Vagina (tissue), 2 donors: ENCODE data around the gene TGFBR2. TPM values are rescaled to one million over a fixed set of nuclear protein-coding genes. Genes with fewer than 3 reads are reported as not detected.
"Not testable (repeated sequence)": the region's sequence is repeated elsewhere in the genome, so short reads cannot be mapped to it uniquely, and the experiment has no call there.

Experiments used
- DNase-seq, 2 donors: peaks; one replicate each; pipeline ENCODE4 v3.0.0-alpha.2; 2017; ENCODE audit errors: extremely low spot score in 2 of 2
- H3K27ac ChIP-seq: fragments of 200-600 bp; sonication (generic); one replicate; pipeline ENCODE4 v1.5.1; 2019
- H3K27me3 ChIP-seq: fragments of 200-600 bp; sonication (generic); one replicate; pipeline ENCODE4 v1.5.1; 2019
- H3K36me3 ChIP-seq, 2 donors: fragments of 200-600 bp; sonication (generic); one replicate each; pipeline ENCODE4 v1.5.1; 2017 to 2019
- H3K4me1 ChIP-seq: fragments of 200-600 bp; sonication (generic); one replicate; pipeline ENCODE4 v1.5.1; 2019
- H3K4me3 ChIP-seq, 2 donors: fragments of 200-600 bp; sonication (generic); 1 replicate in 1 of 2; 2 replicates in 1 of 2; pipeline ENCODE4 v1.5.1; 2016 to 2019
- H3K9me3 ChIP-seq: fragments of 200-600 bp; sonication (generic); one replicate; pipeline ENCODE4 v1.5.1; 2019
- POLR2A ChIP-seq, 2 donors: fragments of 450-650 bp; IDR thresholded peaks; one replicate each; pipeline ENCODE4 v1.6.1; 2017; ENCODE audit warnings: antibody characterized with exemption in 2 of 2, mild to moderate bottlenecking in 2 of 2, moderate library complexity in 2 of 2
- POLR2AphosphoS5 ChIP-seq, 2 donors: sonication (generic); formaldehyde crosslinking; IDR thresholded peaks; one replicate each; pipeline ENCODE4 v1.9.0; 2017; ENCODE audit warnings: antibody characterized with exemption in 2 of 2, mild to moderate bottlenecking in 2 of 2, low read depth in 1 of 2; ENCODE audit not compliant: insufficient read depth in 1 of 2
- intact Hi-C: fragments of 100-400 bp; cut with DNase I; formaldehyde crosslinking; loops from one replicate; pipeline ENCODE4 v1.15.1; 2023
- total RNA-seq: library from RNA; depleted of rRNA; stranded (reverse); fragments of >200 nt; gene quantifications from one replicate; pipeline ENCODE4 v1.2.3, GENCODE V29; 2016
- TF ChIP-seq, protein P1 (sequence below), 3 experiments: fragments of 450-650 bp in 2 of 3; fragments of 200-600 bp in 1 of 3; sonication (generic) in 1 of 3; IDR thresholded peaks; one replicate each; pipeline ENCODE4 v1.5.1; 2017 to 2019; ENCODE audit warnings: antibody characterized with exemption in 3 of 3, mild to moderate bottlenecking in 2 of 3, moderate library complexity in 2 of 3

Gene TGFBR2
- total RNA-seq, 1 donor from 2014 or later: 176 TPM

DNA sequence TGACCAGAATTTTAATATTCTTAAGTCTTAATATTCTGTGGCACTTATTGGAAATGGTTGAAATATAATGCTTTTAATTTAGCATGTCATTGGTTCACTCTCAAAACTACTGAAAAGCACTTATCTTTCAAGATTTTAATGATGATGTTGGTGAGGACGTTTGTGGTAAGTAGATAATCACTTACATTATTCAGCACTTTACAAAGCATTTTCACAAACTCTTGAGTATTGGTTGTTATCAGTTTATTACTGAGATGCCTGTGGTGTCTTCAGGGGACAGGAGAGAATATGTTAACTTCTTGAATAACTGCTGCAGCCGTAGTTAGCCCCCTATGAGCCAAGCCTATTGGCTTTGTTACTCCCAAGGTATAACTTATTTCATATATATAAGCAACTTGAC lies 15.2 kb downstream of the TGFBR2 start:
- Histone ChIP-seq H3K4me3 (no peak overlapping the region), H3K4me1 (peaks cover 87% of the 10 kb centered on the region), H3K27me3 (no peaks in the 10 kb centered on the region), H3K36me3 (no peaks in the 10 kb centered on the region), H3K27ac (peak overlapping the region; percentile 23), H3K9me3 (no peaks in the 10 kb centered on the region)
- DNase-seq: no peak
- TF ChIP-seq, protein P1, sequence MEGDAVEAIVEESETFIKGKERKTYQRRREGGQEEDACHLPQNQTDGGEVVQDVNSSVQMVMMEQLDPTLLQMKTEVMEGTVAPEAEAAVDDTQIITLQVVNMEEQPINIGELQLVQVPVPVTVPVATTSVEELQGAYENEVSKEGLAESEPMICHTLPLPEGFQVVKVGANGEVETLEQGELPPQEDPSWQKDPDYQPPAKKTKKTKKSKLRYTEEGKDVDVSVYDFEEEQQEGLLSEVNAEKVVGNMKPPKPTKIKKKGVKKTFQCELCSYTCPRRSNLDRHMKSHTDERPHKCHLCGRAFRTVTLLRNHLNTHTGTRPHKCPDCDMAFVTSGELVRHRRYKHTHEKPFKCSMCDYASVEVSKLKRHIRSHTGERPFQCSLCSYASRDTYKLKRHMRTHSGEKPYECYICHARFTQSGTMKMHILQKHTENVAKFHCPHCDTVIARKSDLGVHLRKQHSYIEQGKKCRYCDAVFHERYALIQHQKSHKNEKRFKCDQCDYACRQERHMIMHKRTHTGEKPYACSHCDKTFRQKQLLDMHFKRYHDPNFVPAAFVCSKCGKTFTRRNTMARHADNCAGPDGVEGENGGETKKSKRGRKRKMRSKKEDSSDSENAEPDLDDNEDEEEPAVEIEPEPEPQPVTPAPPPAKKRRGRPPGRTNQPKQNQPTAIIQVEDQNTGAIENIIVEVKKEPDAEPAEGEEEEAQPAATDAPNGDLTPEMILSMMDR (IDR thresholded peaks at IDR 0.05): no peak
- TF ChIP-seq POLR2AphosphoS5 (IDR thresholded peaks at IDR 0.05; ENCODE audit: insufficient read depth in 1 of 2, low read depth in 1 of 2): no peak
- TF ChIP-seq POLR2A (IDR thresholded peaks at IDR 0.05): no peak
- intact Hi-C loops: no loop called here

DNA sequence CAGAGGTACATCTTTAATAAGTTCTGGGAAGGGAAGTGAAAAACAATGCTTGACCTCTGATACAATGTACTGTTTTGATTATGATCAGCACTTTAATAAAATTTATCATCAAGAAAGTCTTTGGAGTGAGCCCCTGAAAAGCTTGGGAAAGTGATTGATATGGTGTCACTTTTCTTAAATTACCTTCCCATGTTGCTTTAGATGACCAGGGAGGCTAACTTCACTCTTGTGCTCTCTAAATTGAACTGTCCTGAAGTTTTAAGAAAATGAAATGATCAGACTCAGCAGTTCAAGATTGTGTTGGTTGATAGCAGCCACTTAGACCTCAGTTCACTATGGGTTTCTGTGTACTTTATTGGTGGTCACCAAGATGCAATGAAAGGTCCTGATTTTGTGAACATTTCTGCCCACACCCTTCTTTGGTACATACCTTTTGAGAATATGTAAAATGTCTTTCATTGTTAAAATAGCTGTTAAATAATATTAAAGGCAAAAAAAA lies 15.7 kb downstream of the TGFBR2 start:
- peak overlapping the region; percentile 23 for H3K27ac ChIP-seq
- H3K4me1 ChIP-seq: peaks cover 88% of the 10 kb centered on the region

GRCh38 chr3:30622790-30623189 lies 16.4 kb downstream of the TGFBR2 start:
- Histone ChIP-seq H3K36me3 (no peaks in the 10 kb centered on the region), H3K27me3 (no peaks in the 10 kb centered on the region), H3K4me1 (peaks cover 88% of the 10 kb centered on the region), H3K9me3 (no peaks in the 10 kb centered on the region), H3K27ac (no peak overlapping the region), H3K4me3 (no peak overlapping the region)
- intact Hi-C loops: no loop called here
- TF ChIP-seq POLR2AphosphoS5 (IDR thresholded peaks at IDR 0.05; ENCODE audit: insufficient read depth in 1 of 2, low read depth in 1 of 2) (no peak), POLR2A (IDR thresholded peaks at IDR 0.05) (no peak)
- TF ChIP-seq, protein P1 (IDR thresholded peaks at IDR 0.05): no peak
- no peak for DNase-seq

More for the DNA sequence above, 15.7 kb downstream of the TGFBR2 start:
- TF ChIP-seq POLR2A (IDR thresholded peaks at IDR 0.05) (no peak), POLR2AphosphoS5 (IDR thresholded peaks at IDR 0.05; ENCODE audit: insufficient read depth in 1 of 2, low read depth in 1 of 2) (no peak)
- intact Hi-C loops: no loop called here
- H3K4me3 ChIP-seq: no peak overlapping the region
- no peaks in the 10 kb centered on the region for H3K27me3 ChIP-seq
- no peak for DNase-seq
- H3K9me3 ChIP-seq: no peaks in the 10 kb centered on the region
- H3K36me3 ChIP-seq: no peaks in the 10 kb centered on the region

GRCh38 chr3:30623351-30623750 lies 16.9 kb downstream of the TGFBR2 start:
- H3K4me3 ChIP-seq: no peak overlapping the region
- H3K9me3 ChIP-seq: no peaks in the 10 kb centered on the region
- H3K4me1 ChIP-seq: peaks cover 88% of the 10 kb centered on the region
- H3K27ac ChIP-seq: no peak overlapping the region
- TF ChIP-seq POLR2A (IDR thresholded peaks at IDR 0.05) (no peak), POLR2AphosphoS5 (IDR thresholded peaks at IDR 0.05; ENCODE audit: insufficient read depth in 1 of 2, low read depth in 1 of 2) (no peak)
- TF ChIP-seq, protein P1 (IDR thresholded peaks at IDR 0.05): no peak
- H3K27me3 ChIP-seq: no peaks in the 10 kb centered on the region
- no peaks in the 10 kb centered on the region for H3K36me3 ChIP-seq
- intact Hi-C loops: no loop called here
- no peak for DNase-seq

GRCh38 chr3:30624480-30624879 lies 18.1 kb downstream of the TGFBR2 start:
- intact Hi-C loops, H3K4me3 ChIP-seq, H3K9me3 ChIP-seq, H3K27me3 ChIP-seq, H3K36me3 ChIP-seq, H3K27ac ChIP-seq, DNase-seq: not testable (repeated sequence)
- H3K4me1 ChIP-seq: peaks cover 88% of the 10 kb centered on the region

GRCh38 chr3:30625541-30626438 lies 19.4 kb downstream of the TGFBR2 start:
- Histone ChIP-seq H3K4me3 (no peak overlapping the region), H3K27ac (peak overlapping the region; percentile 63), H3K4me1 (peaks cover 89% of the 10 kb centered on the region), H3K27me3 (no peaks in the 10 kb centered on the region), H3K36me3 (no peaks in the 10 kb centered on the region), H3K9me3 (no peaks in the 10 kb centered on the region)
- peak in 1 of 2 donors; percentile 30 for TF ChIP-seq POLR2AphosphoS5 (IDR thresholded peaks at IDR 0.05; ENCODE audit: insufficient read depth in 1 of 2, low read depth in 1 of 2)
- TF ChIP-seq POLR2A (IDR thresholded peaks at IDR 0.05): no peak
- no peak for DNase-seq
- intact Hi-C loops: no loop called here
